MCF 10A (cell line): ENCODE data around the gene AANAT. TPM values are rescaled to one million over a fixed set of nuclear protein-coding genes. Genes with fewer than 3 reads are reported as not detected.

Experiments used
- BruUV-seq: library from RNA; stranded (reverse); fragments of 400-500 nt; replicated peaks from 2 replicates; lab custom pipeline; 2021; lab: Mats Ljungman, UMichigan
- CTCF ChIA-PET: fragments of 300-600 bp; sonication (Branson Sonifier 250); formaldehyde crosslinking; extraction: SDS; loops from one replicate; lab custom pipeline; 2021; ENCODE audit warnings: antibody characterized with exemption, inconsistent platforms; lab: Yijun Ruan, JAX
- POLR2A ChIA-PET: fragments of 300-600, 350-650 bp; sonication (Branson Sonifier 250); formaldehyde crosslinking; extraction: SDS; loops from one replicate; lab custom pipeline; 2020; ENCODE audit warnings: antibody characterized with exemption, inconsistent platforms; lab: Yijun Ruan, JAX
- DNase-seq: peaks from one replicate; pipeline ENCODE4 v3.0.0-alpha.2; 2018; ENCODE audit not compliant: unreplicated experiment
- H3K27ac Mint-ChIP-seq: one replicate; pipeline ENCODE4 v1.8.0; 2022; ENCODE audit warnings: mild to moderate bottlenecking, low read depth, mixed read lengths; ENCODE audit not compliant: unreplicated experiment
- H3K27me3 Mint-ChIP-seq: one replicate; pipeline ENCODE4 v1.8.0; 2022; ENCODE audit warnings: mixed read lengths; ENCODE audit not compliant: insufficient read depth, unreplicated experiment
- H3K36me3 Mint-ChIP-seq: one replicate; pipeline ENCODE4 v1.8.0; 2022; ENCODE audit warnings: mild to moderate bottlenecking, moderate library complexity, mixed read lengths; ENCODE audit not compliant: insufficient read depth, unreplicated experiment
- H3K4me1 Mint-ChIP-seq: one replicate; pipeline ENCODE4 v1.8.0; 2022; ENCODE audit warnings: mixed read lengths; ENCODE audit not compliant: insufficient read depth, unreplicated experiment
- H3K4me3 Mint-ChIP-seq: one replicate; pipeline ENCODE4 v1.8.0; 2022; ENCODE audit warnings: mild to moderate bottlenecking, moderate library complexity, mixed read lengths; ENCODE audit not compliant: unreplicated experiment
- H3K9me3 Mint-ChIP-seq: one replicate; pipeline ENCODE4 v1.8.0; 2022; ENCODE audit warnings: mixed read lengths; ENCODE audit not compliant: unreplicated experiment
- CTCF ChIP-seq: fragments of 200-600 bp; IDR thresholded peaks from one replicate; pipeline ENCODE4 v1.8.0; 2022; ENCODE audit warnings: antibody characterized with exemption, mild to moderate bottlenecking; ENCODE audit not compliant: unreplicated experiment
- intact Hi-C: fragments of 100-400 bp; cut with micrococcal nuclease; formaldehyde crosslinking; loops from 2 replicates; pipeline ENCODE4 v1.14.1; 2022
- total RNA-seq: library from RNA; stranded (reverse); gene quantifications from 2 replicates; pipeline ENCODE4 v1.2.3, GENCODE V29; 2022

Gene AANAT
- total RNA-seq, 1 experiment from 2014 or later: not detected

- H3K4me1 Mint-ChIP-seq: no peaks in the 10 kb centered on the region
- peaks cover 7% of the 10 kb centered on the region for H3K36me3 Mint-ChIP-seq
- no peak overlapping the region for H3K4me3 Mint-ChIP-seq
- DNase-seq: no peak
- no TSS peak for BruUV-seq
- no peak for TF ChIP-seq CTCF
- POLR2A ChIA-PET: interaction anchor here (0.9 kb wide), 1 partner anchor 36 kb away, joined by 3 read pairs; no protein-coding TSS in a partner anchor
- no peaks in the 10 kb centered on the region for H3K27me3 Mint-ChIP-seq
- intact Hi-C loops: no loop called here
- H3K27ac Mint-ChIP-seq: no peak overlapping the region
- CTCF ChIA-PET: interaction anchor here (1.6 to 7.9 kb wide), 2 partner anchors 11 to 36 kb away, joined by 3 to 134 read pairs; partner anchors contain the start of gene RHBDF2
- no peaks in the 10 kb centered on the region for H3K9me3 Mint-ChIP-seq
Measured at GRCh38 chr17:76469991-76470739, 2.8 kb downstream of the AANAT start.

GRCh38 chr17:76471498-76472257, 4.3 kb downstream of the AANAT start:
- BruUV-seq: no TSS peak
- intact Hi-C loops: no loop called here
- no peaks in the 10 kb centered on the region for H3K4me1 Mint-ChIP-seq
- ChIA-PET CTCF (interaction anchor here (0.7 to 1.6 kb wide), 2 partner anchors 12 to 35 kb away, joined by 3 to 4 read pairs; no protein-coding TSS in a partner anchor), POLR2A (interaction anchor here (0.9 kb wide), 1 partner anchor 260 kb away, joined by 4 read pairs; no protein-coding TSS in a partner anchor)
- no peak for DNase-seq
- H3K27me3 Mint-ChIP-seq: no peaks in the 10 kb centered on the region
- H3K4me3 Mint-ChIP-seq: no peak overlapping the region
- TF ChIP-seq CTCF: no peak
- no peak overlapping the region for H3K27ac Mint-ChIP-seq
- H3K36me3 Mint-ChIP-seq: peaks cover 16% of the 10 kb centered on the region
- H3K9me3 Mint-ChIP-seq: no peaks in the 10 kb centered on the region

GRCh38 chr17:76472258-76472645, 4.8 kb downstream of the AANAT start:
- no peak for TF ChIP-seq CTCF
- no peaks in the 10 kb centered on the region for H3K9me3 Mint-ChIP-seq
- POLR2A ChIA-PET: interaction anchor here (0.9 kb wide), 1 partner anchor 260 kb away, joined by 4 read pairs; no protein-coding TSS in a partner anchor
- DNase-seq: no peak
- BruUV-seq: no TSS peak
- no peak overlapping the region for H3K4me3 Mint-ChIP-seq
- peaks cover 16% of the 10 kb centered on the region for H3K36me3 Mint-ChIP-seq
- CTCF ChIA-PET: interaction anchor here (0.7 kb wide), 1 partner anchor 34 kb away, joined by 4 read pairs; no protein-coding TSS in a partner anchor
- H3K27me3 Mint-ChIP-seq: no peaks in the 10 kb centered on the region
- intact Hi-C loops: no loop called here
- no peaks in the 10 kb centered on the region for H3K4me1 Mint-ChIP-seq
- H3K27ac Mint-ChIP-seq: no peak overlapping the region

- intact Hi-C loops: no loop called here
- ChIA-PET POLR2A (no interaction called here), CTCF (no interaction called here)
- Mint-ChIP-seq H3K9me3 (no peaks in the 10 kb centered on the region), H3K36me3 (peaks cover 16% of the 10 kb centered on the region), H3K27me3 (no peaks in the 10 kb centered on the region), H3K4me3 (no peak overlapping the region), H3K27ac (no peak overlapping the region), H3K4me1 (no peaks in the 10 kb centered on the region)
- no peak for TF ChIP-seq CTCF
- no TSS peak for BruUV-seq
- no peak for DNase-seq
Measured at GRCh38 chr17:76472726-76473125, 5.3 kb downstream of the AANAT start.
